HG03095 (cell line): ENCODE measurements around the gene ATG4A.

Source experiments
- ATAC-seq: cut with Tn5 transposase; IDR thresholded peaks from one replicate; pipeline ENCODE4 v1.9.1; 2021; ENCODE audit warnings: moderate library complexity; ENCODE audit not compliant: unreplicated experiment

The ATG4A gene

GRCh38 chrX:108167211-108167872, 75.8 kb downstream of the ATG4A start:
- no peak for ATAC-seq

- ATAC-seq: no peak
Observed at GRCh38 chrX:108168961-108169740, 77.6 kb downstream of the ATG4A start.

GRCh38 chrX:108169768-108170167, 78.2 kb downstream of the ATG4A start:
- no peak for ATAC-seq

- ATAC-seq: no peak
Observed at GRCh38 chrX:108171671-108172070, 80.1 kb downstream of the ATG4A start.

- ATAC-seq: no peak
Observed at GRCh38 chrX:108173874-108174273, 82.3 kb downstream of the ATG4A start.

- ATAC-seq: no peak
Observed at GRCh38 chrX:108177351-108178142, 86.0 kb downstream of the ATG4A start.

GRCh38 chrX:108178143-108178498, 86.5 kb downstream of the ATG4A start:
- ATAC-seq: no peak

GRCh38 chrX:108186811-108187210, 95.2 kb downstream of the ATG4A start:
- ATAC-seq: no peak

- ATAC-seq: no peak
Observed at GRCh38 chrX:108198420-108198819, 106.8 kb downstream of the ATG4A start.

- ATAC-seq: no peak
Observed at GRCh38 chrX:108199041-108199440, 107.5 kb downstream of the ATG4A start.

GRCh38 chrX:108199691-108200090, 108.1 kb downstream of the ATG4A start:
- ATAC-seq: no peak

- ATAC-seq: no peak
Observed at GRCh38 chrX:108203540-108203939, 112.0 kb downstream of the ATG4A start.
